GM23248 (cell line): ENCODE measurements around the gene SPTB.

ENCODE experiments used
- EZH2 ChIP-seq: fragments of 200-600 bp; sonication (generic); IDR thresholded peaks from 2 replicates; pipeline ENCODE4 v1.6.1; 2018; ENCODE audit warnings: antibody characterized with exemption, mild to moderate bottlenecking; ENCODE audit not compliant: insufficient read depth, poor library complexity, severe bottlenecking
- EZH2phosphoT487 ChIP-seq: fragments of 200-600 bp; sonication (generic); IDR thresholded peaks from 2 replicates; pipeline ENCODE4 v1.6.1; 2018; ENCODE audit warnings: antibody characterized with exemption, moderate library complexity, mild to moderate bottlenecking, low read depth; ENCODE audit not compliant: insufficient read depth

DNA sequence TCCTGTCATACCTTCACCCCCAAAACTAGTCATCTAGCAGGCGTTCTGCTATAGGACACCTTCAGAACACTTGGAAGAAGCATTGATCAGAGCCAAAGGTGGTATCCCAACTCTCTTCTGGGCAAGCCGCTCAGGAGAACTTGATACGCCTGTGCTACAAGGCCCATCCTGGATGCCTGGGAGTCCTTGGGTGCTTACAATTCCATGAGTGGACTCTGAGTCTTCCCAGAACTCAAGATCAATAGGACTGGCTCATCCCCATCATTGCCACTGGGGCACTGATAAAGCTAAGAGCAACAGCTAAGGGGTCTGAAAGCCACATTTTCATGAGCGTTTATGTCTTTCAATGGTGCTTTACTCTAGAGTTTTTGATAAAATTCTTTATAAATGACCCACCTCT, 1.9 kb downstream of the SPTB start:
- no peak for TF ChIP-seq EZH2
- TF ChIP-seq EZH2phosphoT487: no peak
